ENCODE measurements around the gene PATZ1. TPM values are rescaled to one million over a fixed set of nuclear protein-coding genes. Genes with fewer than 3 reads are reported as not detected.
A peak's percentile ranks its signal among the peaks of the same experiment; 100 is the strongest.
"Not testable (repeated sequence)": the region's sequence is repeated elsewhere in the genome, so short reads cannot be mapped to it uniquely, and the experiment has no call there.

Gene PATZ1
- 104 and 105 TPM in 2 replicates for total RNA-seq
- long read RNA-seq, transcript PATZ1-203 (4 exons, 3,638 nt), result major isoform, 8 of 38 reads
- long read RNA-seq, partial matches to known transcripts, result 9 of 38 reads
- long read RNA-seq, other reads (novel, unspliced or antisense), result 20 of 38 reads

DNA sequence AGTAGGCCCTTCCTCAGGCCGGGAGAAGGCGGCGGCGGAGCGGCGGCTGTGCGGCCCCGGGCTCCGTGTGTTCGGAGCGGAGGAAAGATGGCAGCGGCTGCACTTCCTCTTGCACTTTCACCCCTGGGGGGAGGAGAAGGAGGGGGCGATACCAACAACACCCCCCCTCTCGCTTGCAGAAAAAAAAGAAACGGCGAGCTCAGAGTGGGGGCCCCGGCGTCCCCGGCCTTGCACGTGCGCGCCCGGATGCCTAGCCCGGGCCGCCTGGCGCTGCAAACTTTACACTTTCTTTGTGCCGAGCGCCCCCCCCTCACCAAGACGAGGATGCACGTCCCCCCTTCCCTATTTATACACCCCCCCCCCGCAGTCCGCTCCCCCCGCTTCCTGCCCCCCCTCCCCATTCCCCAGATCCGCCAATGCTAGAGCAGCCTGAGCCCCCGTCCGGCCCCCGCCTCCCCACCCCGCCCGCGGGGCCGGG is at the start of gene PATZ1:
PATZ1 (minus strand) TSS at position 92 of the 478 bp plus-strand sequence. CDS start 744 bp downstream, outside the sequence.
- H3K27ac Mint-ChIP-seq (ENCODE audit: unreplicated experiment), result peak within 1 kb of the TSS; percentile 98
- peaks cover 5% of the 10 kb centered on the region for H3K27me3 Mint-ChIP-seq (ENCODE audit: low read depth)
- no peaks in the 10 kb centered on the region for H3K9me3 Mint-ChIP-seq
- peaks cover 5% of the 10 kb centered on the region for H3K36me3 Mint-ChIP-seq (ENCODE audit: low read depth)
- H3K4me1 Mint-ChIP-seq, result peaks cover 59% of the 10 kb centered on the region
- H3K4me3 Mint-ChIP-seq, result peak within 1 kb of the TSS; percentile 98
- no peak for TF ChIP-seq CTCF (conservative IDR thresholded peaks at IDR 0.05)
- peak; percentile 68 for DNase-seq (ENCODE audit: low read depth, low spot score)

- Mint-ChIP-seq H3K27me3 (ENCODE audit: low read depth) (no peaks in the 10 kb centered on the region), H3K36me3 (ENCODE audit: low read depth) (no peaks in the 10 kb centered on the region), H3K9me3 (peaks cover 4% of the 10 kb centered on the region), H3K4me3 (no peak overlapping the region), H3K4me1 (peaks cover 5% of the 10 kb centered on the region), H3K27ac (ENCODE audit: unreplicated experiment) (no peak overlapping the region)
- no peak for DNase-seq (ENCODE audit: low read depth, low spot score)
- TF ChIP-seq CTCF (conservative IDR thresholded peaks at IDR 0.05), result no peak
These were observed 48.2 kb upstream of the PATZ1 start for GRCh38 chr22:31394326-31394725.

DNA sequence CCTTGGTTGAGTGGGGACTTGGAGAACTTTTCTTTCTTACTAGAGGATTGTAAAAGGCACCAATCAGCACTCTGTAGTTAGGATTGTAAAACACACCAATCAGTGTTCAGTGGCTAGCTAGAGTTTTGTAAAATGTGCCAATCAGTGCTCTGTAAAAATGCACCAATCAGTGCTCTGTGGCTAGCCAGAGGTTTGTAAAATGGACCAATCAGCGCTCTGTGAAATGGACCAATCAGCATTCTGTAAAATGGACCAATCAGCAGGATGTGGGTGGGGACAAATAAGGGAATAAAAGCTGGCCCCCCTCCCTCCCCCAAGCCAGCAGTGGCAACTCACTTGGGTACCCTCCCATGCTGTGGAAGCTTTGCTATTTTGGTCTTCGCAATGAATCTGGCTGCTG is 47.7 kb upstream of the PATZ1 start:
- peaks cover 3% of the 10 kb centered on the region for H3K4me1 Mint-ChIP-seq

GRCh38 chr22:31378651-31379050 is 32.5 kb upstream of the PATZ1 start:
- not testable (repeated sequence) for H3K27ac Mint-ChIP-seq (ENCODE audit: unreplicated experiment); H3K4me3 Mint-ChIP-seq; H3K27me3 Mint-ChIP-seq (ENCODE audit: low read depth); H3K4me1 Mint-ChIP-seq; H3K9me3 Mint-ChIP-seq; DNase-seq (ENCODE audit: low read depth, low spot score); H3K36me3 Mint-ChIP-seq (ENCODE audit: low read depth)

More for the DNA sequence above, 47.7 kb upstream of the PATZ1 start:
- H3K27ac Mint-ChIP-seq (ENCODE audit: unreplicated experiment), result no peak overlapping the region
- H3K27me3 Mint-ChIP-seq (ENCODE audit: low read depth), result no peaks in the 10 kb centered on the region
- peaks cover 4% of the 10 kb centered on the region for H3K9me3 Mint-ChIP-seq
- no peak overlapping the region for H3K4me3 Mint-ChIP-seq
- no peak for DNase-seq (ENCODE audit: low read depth, low spot score)
- TF ChIP-seq CTCF (conservative IDR thresholded peaks at IDR 0.05), result no peak
- no peaks in the 10 kb centered on the region for H3K36me3 Mint-ChIP-seq (ENCODE audit: low read depth)

- DNase-seq (ENCODE audit: low read depth, low spot score), result no peak
- Mint-ChIP-seq H3K4me1 (no peaks in the 10 kb centered on the region), H3K9me3 (no peaks in the 10 kb centered on the region), H3K27ac (ENCODE audit: unreplicated experiment) (no peak overlapping the region), H3K36me3 (ENCODE audit: low read depth) (no peaks in the 10 kb centered on the region), H3K4me3 (no peak overlapping the region), H3K27me3 (ENCODE audit: low read depth) (no peaks in the 10 kb centered on the region)
- TF ChIP-seq CTCF (conservative IDR thresholded peaks at IDR 0.05), result no peak
These were observed 32.0 kb upstream of the PATZ1 start for GRCh38 chr22:31378123-31378522.

DNA sequence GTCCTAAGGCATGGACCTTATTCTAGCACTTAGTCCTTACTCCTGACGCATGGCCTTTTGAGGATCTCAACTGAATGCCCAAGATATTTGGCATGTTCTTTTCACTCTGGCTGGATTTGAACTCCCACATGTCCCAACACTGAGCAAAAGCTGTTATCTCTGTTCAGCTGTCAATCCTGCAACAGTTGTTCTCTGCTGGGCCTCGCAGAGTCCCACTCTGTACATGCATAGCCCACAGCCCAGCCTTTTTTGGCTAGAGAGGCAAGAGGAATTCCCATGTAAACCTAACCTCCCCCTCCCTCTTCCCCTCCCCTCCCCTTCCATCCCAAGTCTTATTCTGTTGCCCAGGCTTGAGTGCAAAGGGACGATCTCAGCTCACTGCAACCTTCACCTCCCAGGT is 31.5 kb upstream of the PATZ1 start:
- Mint-ChIP-seq H3K4me3 (no peak overlapping the region), H3K9me3 (no peaks in the 10 kb centered on the region), H3K36me3 (ENCODE audit: low read depth) (no peaks in the 10 kb centered on the region), H3K27me3 (ENCODE audit: low read depth) (no peaks in the 10 kb centered on the region), H3K27ac (ENCODE audit: unreplicated experiment) (no peak overlapping the region), H3K4me1 (no peaks in the 10 kb centered on the region)
- no peak for DNase-seq (ENCODE audit: low read depth, low spot score)
- no peak for TF ChIP-seq CTCF (conservative IDR thresholded peaks at IDR 0.05)
